ENCODE measurements around the gene NIT2.

Gene NIT2

DNA sequence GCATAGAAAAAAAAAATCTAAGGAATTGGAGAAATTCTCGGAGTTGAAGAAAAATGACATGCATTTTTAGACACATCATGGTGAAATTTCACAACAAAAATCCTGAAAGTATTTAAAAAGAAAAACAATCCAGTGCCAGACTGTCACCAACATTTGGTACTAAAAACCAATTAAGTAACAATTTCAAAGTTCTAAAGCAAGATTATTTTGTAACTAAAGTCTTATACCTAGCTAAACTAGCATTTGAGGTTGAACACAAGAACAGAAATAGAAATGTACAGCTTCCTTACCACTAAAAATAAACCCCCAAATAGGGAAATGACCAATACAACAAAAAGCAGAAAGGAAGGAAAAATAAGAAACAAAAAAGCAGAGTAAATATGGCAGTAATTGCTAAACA, 54.5 kb downstream of the NIT2 start:
- TF ChIP-seq, protein P1, sequence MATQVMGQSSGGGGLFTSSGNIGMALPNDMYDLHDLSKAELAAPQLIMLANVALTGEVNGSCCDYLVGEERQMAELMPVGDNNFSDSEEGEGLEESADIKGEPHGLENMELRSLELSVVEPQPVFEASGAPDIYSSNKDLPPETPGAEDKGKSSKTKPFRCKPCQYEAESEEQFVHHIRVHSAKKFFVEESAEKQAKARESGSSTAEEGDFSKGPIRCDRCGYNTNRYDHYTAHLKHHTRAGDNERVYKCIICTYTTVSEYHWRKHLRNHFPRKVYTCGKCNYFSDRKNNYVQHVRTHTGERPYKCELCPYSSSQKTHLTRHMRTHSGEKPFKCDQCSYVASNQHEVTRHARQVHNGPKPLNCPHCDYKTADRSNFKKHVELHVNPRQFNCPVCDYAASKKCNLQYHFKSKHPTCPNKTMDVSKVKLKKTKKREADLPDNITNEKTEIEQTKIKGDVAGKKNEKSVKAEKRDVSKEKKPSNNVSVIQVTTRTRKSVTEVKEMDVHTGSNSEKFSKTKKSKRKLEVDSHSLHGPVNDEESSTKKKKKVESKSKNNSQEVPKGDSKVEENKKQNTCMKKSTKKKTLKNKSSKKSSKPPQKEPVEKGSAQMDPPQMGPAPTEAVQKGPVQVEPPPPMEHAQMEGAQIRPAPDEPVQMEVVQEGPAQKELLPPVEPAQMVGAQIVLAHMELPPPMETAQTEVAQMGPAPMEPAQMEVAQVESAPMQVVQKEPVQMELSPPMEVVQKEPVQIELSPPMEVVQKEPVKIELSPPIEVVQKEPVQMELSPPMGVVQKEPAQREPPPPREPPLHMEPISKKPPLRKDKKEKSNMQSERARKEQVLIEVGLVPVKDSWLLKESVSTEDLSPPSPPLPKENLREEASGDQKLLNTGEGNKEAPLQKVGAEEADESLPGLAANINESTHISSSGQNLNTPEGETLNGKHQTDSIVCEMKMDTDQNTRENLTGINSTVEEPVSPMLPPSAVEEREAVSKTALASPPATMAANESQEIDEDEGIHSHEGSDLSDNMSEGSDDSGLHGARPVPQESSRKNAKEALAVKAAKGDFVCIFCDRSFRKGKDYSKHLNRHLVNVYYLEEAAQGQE (IDR thresholded peaks at IDR 0.05; ENCODE audit: low read depth), result no peak
- no peak for TF ChIP-seq FOXM1 (IDR thresholded peaks at IDR 0.05; ENCODE audit: borderline replicate concordance, low read depth)
- no peak for TF ChIP-seq NFIC (IDR thresholded peaks at IDR 0.05)
- no peak for TF ChIP-seq CEBPB (IDR thresholded peaks at IDR 0.05)
- no peak for TF ChIP-seq EP300 (IDR thresholded peaks at IDR 0.05; ENCODE audit: borderline replicate concordance)
- TF ChIP-seq TEAD4 (IDR thresholded peaks at IDR 0.05), result no peak
- TF ChIP-seq RAD21 (IDR thresholded peaks at IDR 0.05; ENCODE audit: low read depth), result no peak
- TF ChIP-seq, protein P2, sequence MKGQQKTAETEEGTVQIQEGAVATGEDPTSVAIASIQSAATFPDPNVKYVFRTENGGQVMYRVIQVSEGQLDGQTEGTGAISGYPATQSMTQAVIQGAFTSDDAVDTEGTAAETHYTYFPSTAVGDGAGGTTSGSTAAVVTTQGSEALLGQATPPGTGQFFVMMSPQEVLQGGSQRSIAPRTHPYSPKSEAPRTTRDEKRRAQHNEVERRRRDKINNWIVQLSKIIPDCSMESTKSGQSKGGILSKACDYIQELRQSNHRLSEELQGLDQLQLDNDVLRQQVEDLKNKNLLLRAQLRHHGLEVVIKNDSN (IDR thresholded peaks at IDR 0.05), result no peak
- TF ChIP-seq, protein P3, sequence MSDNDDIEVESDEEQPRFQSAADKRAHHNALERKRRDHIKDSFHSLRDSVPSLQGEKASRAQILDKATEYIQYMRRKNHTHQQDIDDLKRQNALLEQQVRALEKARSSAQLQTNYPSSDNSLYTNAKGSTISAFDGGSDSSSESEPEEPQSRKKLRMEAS (IDR thresholded peaks at IDR 0.05), result no peak

DNA sequence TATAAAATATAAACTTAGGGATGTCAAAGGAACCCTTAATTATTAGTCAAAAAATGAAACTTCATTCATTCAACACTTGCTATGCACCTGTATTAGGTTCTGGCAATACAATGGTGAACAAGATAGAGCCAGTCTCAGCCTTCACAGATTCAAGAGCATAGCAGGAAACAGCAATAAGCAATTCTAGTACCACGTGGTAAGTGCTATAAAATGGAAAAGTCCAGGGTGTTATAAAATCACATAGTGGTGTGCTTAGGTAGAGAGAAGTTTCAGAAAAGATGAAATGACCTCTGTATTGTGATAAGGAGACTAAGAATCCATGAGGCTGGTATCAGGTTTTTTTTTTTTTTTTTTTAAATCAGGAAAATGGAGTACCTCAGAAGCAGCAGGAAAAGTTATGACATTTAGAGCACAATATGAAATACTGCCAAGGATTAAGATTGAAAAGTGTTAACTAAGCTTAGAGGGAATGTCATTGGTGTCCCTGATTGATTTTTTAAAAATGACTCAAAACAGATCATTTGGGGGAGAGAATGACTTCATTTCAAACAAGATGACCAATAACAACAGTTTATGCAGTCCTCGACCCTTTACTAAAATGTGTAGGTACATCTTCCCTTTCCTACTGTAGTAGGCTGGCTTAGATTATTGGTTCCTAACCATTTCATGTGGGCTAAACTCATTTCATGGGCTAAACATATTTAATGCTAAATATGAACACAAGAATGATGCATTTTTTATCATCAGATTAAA, 61.3 kb downstream of the NIT2 start:
- TF ChIP-seq ZBTB7A (IDR thresholded peaks at IDR 0.05; ENCODE audit: low read depth), result no peak
- no peak for TF ChIP-seq EGR1 (IDR thresholded peaks at IDR 0.05)
- no peak for TF ChIP-seq RAD21 (IDR thresholded peaks at IDR 0.05; ENCODE audit: low read depth)
- TF ChIP-seq, protein P3 (IDR thresholded peaks at IDR 0.05), result no peak
- TF ChIP-seq FOXM1 (IDR thresholded peaks at IDR 0.05; ENCODE audit: borderline replicate concordance, low read depth), result no peak
- no peak for TF ChIP-seq NFIC (IDR thresholded peaks at IDR 0.05)
- TF ChIP-seq TEAD4 (IDR thresholded peaks at IDR 0.05), result no peak
- TF ChIP-seq CEBPB (IDR thresholded peaks at IDR 0.05), result no peak
- TF ChIP-seq, protein P2 (IDR thresholded peaks at IDR 0.05), result no peak
- TF ChIP-seq, protein P1 (IDR thresholded peaks at IDR 0.05; ENCODE audit: low read depth), result no peak

DNA sequence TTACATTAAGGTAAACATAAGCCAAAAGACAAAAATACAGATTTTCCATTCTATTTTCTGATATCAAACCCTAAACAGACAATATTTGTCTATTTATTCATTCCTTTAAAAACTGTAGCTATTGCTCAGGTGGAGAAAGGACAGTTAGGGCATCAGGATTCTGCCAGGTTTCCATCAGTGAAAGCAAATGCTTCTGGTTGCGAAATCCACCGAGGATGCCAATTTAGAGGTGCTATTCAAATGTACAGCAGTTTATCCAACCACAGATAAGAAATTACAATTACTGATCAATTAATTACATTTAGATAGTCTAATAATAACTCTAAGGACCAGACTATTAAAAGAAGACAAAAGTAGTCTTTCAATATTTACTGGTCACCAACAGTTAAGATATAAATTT, 62.4 kb downstream of the NIT2 start:
- TF ChIP-seq CEBPB (IDR thresholded peaks at IDR 0.05), result peak; percentile 81
- TF ChIP-seq, protein P1 (IDR thresholded peaks at IDR 0.05; ENCODE audit: low read depth), result no peak
- TF ChIP-seq, protein P2 (IDR thresholded peaks at IDR 0.05), result no peak
- TF ChIP-seq TAF1 (IDR thresholded peaks at IDR 0.05; ENCODE audit: low read depth), result no peak

DNA sequence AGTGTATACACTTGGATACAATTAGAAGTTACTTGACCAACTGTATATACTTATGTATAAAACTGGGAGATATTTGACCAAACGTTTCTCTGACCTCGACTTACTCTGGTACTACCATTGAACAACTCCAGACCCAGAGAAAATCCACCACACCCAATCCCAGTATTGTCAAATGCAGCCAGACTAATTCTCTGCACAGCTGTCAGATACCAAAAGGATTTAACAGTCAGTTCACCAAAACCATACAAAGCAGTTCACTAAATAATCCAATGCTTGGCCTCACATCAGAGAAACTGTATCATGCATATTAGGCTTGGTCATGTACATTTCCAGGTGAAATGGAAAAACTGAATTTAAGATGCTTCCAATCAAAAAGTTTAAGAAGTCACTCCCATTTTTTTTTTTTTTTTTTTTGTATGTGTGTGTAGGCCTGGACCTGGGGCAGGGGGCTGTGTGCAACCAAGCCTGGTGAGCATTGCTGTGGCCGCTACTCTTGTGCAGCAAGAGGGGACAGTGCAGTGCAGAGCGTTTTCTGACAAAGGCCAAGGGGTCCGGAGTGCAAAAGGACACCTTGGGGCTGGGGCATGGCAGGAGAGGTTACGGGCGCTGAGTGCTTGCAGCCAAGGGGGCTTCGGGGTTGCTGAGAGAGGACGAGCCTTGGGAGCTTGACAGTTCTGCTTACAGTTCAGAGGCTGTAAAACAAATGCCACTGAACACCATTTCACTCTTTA, 64.9 kb downstream of the NIT2 start:
- TF ChIP-seq NFIC (IDR thresholded peaks at IDR 0.05), result no peak
- no peak for TF ChIP-seq TAF1 (IDR thresholded peaks at IDR 0.05; ENCODE audit: low read depth)
- TF ChIP-seq CEBPB (IDR thresholded peaks at IDR 0.05), result no peak
- no peak for TF ChIP-seq ZBTB7A (IDR thresholded peaks at IDR 0.05; ENCODE audit: low read depth)
- TF ChIP-seq, protein P3 (IDR thresholded peaks at IDR 0.05), result no peak
- TF ChIP-seq, protein P2 (IDR thresholded peaks at IDR 0.05), result no peak
- TF ChIP-seq TCF12 (IDR thresholded peaks at IDR 0.05; ENCODE audit: low read depth), result no peak
- TF ChIP-seq EGR1 (IDR thresholded peaks at IDR 0.05), result no peak
- TF ChIP-seq RAD21 (IDR thresholded peaks at IDR 0.05; ENCODE audit: low read depth), result no peak
- TF ChIP-seq CREB1 (IDR thresholded peaks at IDR 0.05; ENCODE audit: low read depth), result no peak
- TF ChIP-seq, protein P1 (IDR thresholded peaks at IDR 0.05; ENCODE audit: low read depth), result no peak
- no peak for TF ChIP-seq YY1 (IDR thresholded peaks at IDR 0.05; ENCODE audit: low read depth)
- TF ChIP-seq TEAD4 (IDR thresholded peaks at IDR 0.05), result no peak
- no peak for TF ChIP-seq EP300 (IDR thresholded peaks at IDR 0.05; ENCODE audit: borderline replicate concordance)
- TF ChIP-seq FOXM1 (IDR thresholded peaks at IDR 0.05; ENCODE audit: borderline replicate concordance, low read depth), result no peak
